SK-N-SH (cell line): ENCODE measurements around the gene ZSCAN30. TPM values are rescaled to one million over a fixed set of nuclear protein-coding genes. Genes with fewer than 3 reads are reported as not detected.

Experiments used
- CTCF ChIA-PET: fragments of 300-600, 350-600 bp; formaldehyde crosslinking; extraction: SDS; loops from one replicate; lab custom pipeline; 2021; lab: Yijun Ruan, JAX
- POLR2A ChIA-PET: fragments of 350-600 bp; sonication (Branson Sonifier 250); formaldehyde crosslinking; extraction: SDS; loops from one replicate; lab custom pipeline; 2020; ENCODE audit warnings: antibody characterized with exemption, inconsistent platforms; lab: Yijun Ruan, JAX
- DNase-seq: peaks from one replicate; pipeline ENCODE4 v3.0.0; 2012
- H2AFZ ChIP-seq: fragments of 200-600 bp; sonication (generic); 2 replicates; pipeline ENCODE4 v1.8.1; 2016; ENCODE audit warnings: antibody characterized with exemption, mild to moderate bottlenecking, low read depth
- H3F3A ChIP-seq: fragments of 200-600 bp; sonication (generic); replicated peaks from 2 replicates; pipeline ENCODE3; 2016; ENCODE audit warnings: antibody characterized with exemption, mild to moderate bottlenecking; ENCODE audit not compliant: insufficient read depth
- H3K27ac ChIP-seq, 2 experiments: fragments of 200-500 bp in 1 of 2; fragments of 200-600 bp in 1 of 2; sonication (Bioruptor generic) in 1 of 2; sonication (generic), shearing (Covaris generic) in 1 of 2; 2 replicates each; pipeline versions ENCODE4 v1.5.1 to v1.6.1; 2014 to 2016; ENCODE audit warnings: low read depth in 2 of 2, inconsistent platforms in 1 of 2, low read length in 1 of 2, mild to moderate bottlenecking in 1 of 2, mixed read lengths in 1 of 2
- H3K27me3 ChIP-seq: fragments of 200-600 bp; sonication (generic), shearing (Covaris generic); 2 replicates; pipeline ENCODE4 v1.6.1; 2016; ENCODE audit warnings: mixed run types; ENCODE audit not compliant: insufficient read depth
- H3K36me3 ChIP-seq, 2 experiments: fragments of 200-500 bp in 1 of 2; fragments of 200-600 bp in 1 of 2; sonication (Bioruptor generic) in 1 of 2; sonication (generic) in 1 of 2; replicated peaks in 1 of 2; 2 replicates each; pipeline versions ENCODE3 to v1.5.1; 2014 to 2016; ENCODE audit warnings: low read length in 1 of 2, mild to moderate bottlenecking in 1 of 2; ENCODE audit not compliant: insufficient read depth in 2 of 2, control insufficient read depth in 1 of 2
- H3K4me1 ChIP-seq, 2 experiments: fragments of 200-500 bp in 1 of 2; fragments of 200-600 bp in 1 of 2; sonication (Bioruptor generic) in 1 of 2; sonication (generic), shearing (Covaris generic) in 1 of 2; 2 replicates each; pipeline versions ENCODE4 v1.5.1 to v1.6.1; 2014 to 2016; ENCODE audit warnings: low read depth in 1 of 2, low read length in 1 of 2, mixed run types in 1 of 2; ENCODE audit not compliant: insufficient read depth in 2 of 2, control insufficient read depth in 1 of 2
- H3K4me2 ChIP-seq: fragments of 200-600 bp; sonication (generic), shearing (Covaris generic); 2 replicates; pipeline ENCODE4 v1.6.1; 2017; ENCODE audit warnings: mixed run types
- H3K4me3 ChIP-seq, 2 experiments: fragments of 200-500 bp in 1 of 2; fragments of 200-600 bp in 1 of 2; sonication (Bioruptor generic) in 1 of 2; sonication (generic), shearing (Covaris generic) in 1 of 2; 2 replicates each; pipeline versions ENCODE4 v1.5.1 to v1.8.1; 2014 to 2016; ENCODE audit warnings: low read depth in 2 of 2, inconsistent platforms in 1 of 2, low read length in 1 of 2, mild to moderate bottlenecking in 1 of 2, mixed read lengths in 1 of 2, moderate library complexity in 1 of 2
- H3K79me2 ChIP-seq: fragments of 200-600 bp; sonication (generic); 2 replicates; pipeline ENCODE4 v1.8.1; 2017; ENCODE audit warnings: mild to moderate bottlenecking; ENCODE audit not compliant: insufficient read depth
- H3K9ac ChIP-seq: fragments of 200-600 bp; sonication (generic); 2 replicates; pipeline ENCODE4 v1.6.1; 2017; ENCODE audit warnings: mixed run types
- H3K9me2 ChIP-seq: fragments of 200-600 bp; sonication (generic); 2 replicates; pipeline ENCODE4 v1.6.1; 2017; ENCODE audit warnings: mixed run types
- H3K9me3 ChIP-seq: fragments of 200-600 bp; sonication (generic); 2 replicates; pipeline ENCODE4 v1.6.1; 2017; ENCODE audit warnings: mixed run types, mild to moderate bottlenecking, moderate library complexity
- H4K20me1 ChIP-seq: fragments of 200-600 bp; sonication (generic); 2 replicates; pipeline ENCODE4 v1.6.1; 2017; ENCODE audit warnings: mild to moderate bottlenecking, mixed run types; ENCODE audit not compliant: insufficient read depth
- CHD2 ChIP-seq: fragments of 150-350 bp; IDR thresholded peaks from 2 replicates; pipeline ENCODE4 v1.6.1; 2018; ENCODE audit warnings: low read length; ENCODE audit not compliant: partially characterized antibody
- ELF1 ChIP-seq: IDR thresholded peaks from 2 replicates; pipeline ENCODE4 v1.4.0; 2012
- EP300 ChIP-seq, 2 experiments: IDR thresholded peaks; 2 replicates each; pipeline versions ENCODE4 v1.4.0 to v1.6.1; 2012; ENCODE audit warnings: borderline replicate concordance in 1 of 2, low read depth in 1 of 2, low read length in 1 of 2
- EZH2phosphoT487 ChIP-seq: fragments of 200-600 bp; sonication (generic); IDR thresholded peaks from 2 replicates; pipeline ENCODE4 v1.6.1; 2017; ENCODE audit warnings: low read depth, mixed run types, mild to moderate bottlenecking, antibody characterized with exemption, moderate library complexity, borderline replicate concordance
- FOSL2 ChIP-seq: IDR thresholded peaks from 2 replicates; pipeline ENCODE4 v1.4.0; 2012; ENCODE audit warnings: low read depth, mild to moderate bottlenecking, moderate library complexity, borderline replicate concordance
- GATA2 ChIP-seq: sonication (generic); formaldehyde crosslinking; IDR thresholded peaks from 2 replicates; pipeline ENCODE4 v1.5.0; 2020; ENCODE audit warnings: mild to moderate bottlenecking, missing genetic modification reagents
- JUND ChIP-seq: IDR thresholded peaks from 2 replicates; pipeline ENCODE4 v1.4.0; 2012
- MEF2A ChIP-seq: IDR thresholded peaks from 2 replicates; pipeline ENCODE4 v1.4.0; 2012; ENCODE audit warnings: low read depth, borderline replicate concordance
- MXI1 ChIP-seq: IDR thresholded peaks from 2 replicates; pipeline ENCODE4 v1.6.1; 2012; ENCODE audit warnings: mild to moderate bottlenecking, low read depth, low read length, improper control_type of control experiment
- TEAD4 ChIP-seq: IDR thresholded peaks from 2 replicates; pipeline ENCODE4 v1.4.0; 2012; ENCODE audit warnings: mild to moderate bottlenecking, borderline replicate concordance; ENCODE audit not compliant: insufficient read depth
- USF2 ChIP-seq: fragments of 150-350 bp; IDR thresholded peaks from 2 replicates; pipeline ENCODE4 v1.6.1; 2017; ENCODE audit warnings: antibody characterized with exemption, low read length, low read depth, borderline replicate concordance
- ZBTB33 ChIP-seq: IDR thresholded peaks from 2 replicates; pipeline ENCODE4 v1.4.0; 2012; ENCODE audit warnings: low read depth, borderline replicate concordance
- WGBS: methylation state at CpG from one replicate; pipeline ENCODE4 v1.1.6; 2017; ENCODE audit warnings: low lambda C conversion rate; 5-methylcytosine and 5-hydroxymethylcytosine counted together
- polyA plus RNA-seq, 3 experiments: library from polyadenylated mRNA; depleted of rRNA; stranded (reverse); fragments of >200 nt; gene quantifications; 2 replicates each; pipeline ENCODE4 v1.2.3, GENCODE V29; 2012
- TF ChIP-seq, protein P1 (sequence below): IDR thresholded peaks from 2 replicates; pipeline ENCODE4 v1.4.0; 2012; ENCODE audit warnings: low read depth, borderline replicate concordance
- TF ChIP-seq, protein P2 (sequence below): IDR thresholded peaks from 2 replicates; pipeline ENCODE4; 2012
- TF ChIP-seq, protein P3 (sequence below): fragments of 150-350 bp; IDR thresholded peaks from 2 replicates; pipeline ENCODE4 v1.6.1; 2016; ENCODE audit warnings: mild to moderate bottlenecking, low read depth, low read length

The ZSCAN30 gene
- polyA plus RNA-seq, 1 of the 3 experiments (the other 2 are of a cell fraction) = 5.9 TPM

DNA sequence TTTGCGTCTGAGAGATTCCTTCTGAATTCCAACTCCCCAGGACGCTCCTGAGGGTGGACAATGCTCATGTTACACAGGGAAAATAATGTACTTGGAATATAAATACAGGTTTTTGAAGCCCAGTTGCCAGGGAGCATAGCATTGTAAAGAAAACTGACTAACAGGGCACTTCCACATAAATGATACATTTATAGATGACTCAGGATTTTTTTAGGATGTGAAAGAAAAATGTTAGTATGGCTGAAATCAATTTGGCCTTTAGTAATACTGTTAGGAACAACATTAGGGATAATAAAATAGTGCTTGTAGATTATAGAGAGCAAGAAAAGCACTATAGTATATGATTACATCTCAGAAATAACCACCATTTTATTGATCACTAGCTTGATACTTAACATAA is 25.6 kb downstream of the ZSCAN30 start:
- CTCF ChIA-PET = no interaction called here
- no peaks in the 10 kb centered on the region for H3K9me3 ChIP-seq
- no peak overlapping the region for H3K4me2 ChIP-seq
- no peak for DNase-seq
- peaks cover 14 to 21% of the 10 kb centered on the region in 2 experiments for H3K36me3 ChIP-seq
- no peaks in the 10 kb centered on the region for H4K20me1 ChIP-seq
- H3F3A ChIP-seq = no peaks in the 10 kb centered on the region
- H2AFZ ChIP-seq = no peak overlapping the region
- no peak overlapping the region for H3K4me3 ChIP-seq
- no peak overlapping the region for H3K27ac ChIP-seq
- POLR2A ChIA-PET = no interaction called here
- no peak overlapping the region for H3K9ac ChIP-seq
- 83% methylated on average over 2 of the region's 2 CpGs for WGBS
- H3K9me2 ChIP-seq = no peaks in the 10 kb centered on the region
- H3K4me1 ChIP-seq = no peaks in the 10 kb centered on the region; a peak in 1 of 4 replicates
- no peaks in the 10 kb centered on the region for H3K79me2 ChIP-seq
- no peaks in the 10 kb centered on the region for H3K27me3 ChIP-seq
- TF ChIP-seq MEF2A (no peak), EZH2phosphoT487 (no peak), CHD2 (no peak), ELF1 (no peak), FOSL2 (no peak), TEAD4 (no peak), GATA2 (CRISPR knock-in tag) (no peak), JUND (no peak), EP300 (IDR thresholded peaks at IDR 0.05; ENCODE audit: borderline replicate concordance in 1 of 2, low read depth in 1 of 2, low read length in 1 of 2) (no peak), ZBTB33 (no peak), MXI1 (no peak), USF2 (no peak)
- TF ChIP-seq, protein P1, sequence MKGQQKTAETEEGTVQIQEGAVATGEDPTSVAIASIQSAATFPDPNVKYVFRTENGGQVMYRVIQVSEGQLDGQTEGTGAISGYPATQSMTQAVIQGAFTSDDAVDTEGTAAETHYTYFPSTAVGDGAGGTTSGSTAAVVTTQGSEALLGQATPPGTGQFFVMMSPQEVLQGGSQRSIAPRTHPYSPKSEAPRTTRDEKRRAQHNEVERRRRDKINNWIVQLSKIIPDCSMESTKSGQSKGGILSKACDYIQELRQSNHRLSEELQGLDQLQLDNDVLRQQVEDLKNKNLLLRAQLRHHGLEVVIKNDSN = no peak
- TF ChIP-seq, protein P2, sequence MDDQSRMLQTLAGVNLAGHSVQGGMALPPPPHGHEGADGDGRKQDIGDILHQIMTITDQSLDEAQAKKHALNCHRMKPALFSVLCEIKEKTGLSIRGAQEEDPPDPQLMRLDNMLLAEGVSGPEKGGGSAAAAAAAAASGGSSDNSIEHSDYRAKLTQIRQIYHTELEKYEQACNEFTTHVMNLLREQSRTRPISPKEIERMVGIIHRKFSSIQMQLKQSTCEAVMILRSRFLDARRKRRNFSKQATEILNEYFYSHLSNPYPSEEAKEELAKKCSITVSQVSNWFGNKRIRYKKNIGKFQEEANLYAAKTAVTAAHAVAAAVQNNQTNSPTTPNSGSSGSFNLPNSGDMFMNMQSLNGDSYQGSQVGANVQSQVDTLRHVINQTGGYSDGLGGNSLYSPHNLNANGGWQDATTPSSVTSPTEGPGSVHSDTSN = no peak
- TF ChIP-seq, protein P3, sequence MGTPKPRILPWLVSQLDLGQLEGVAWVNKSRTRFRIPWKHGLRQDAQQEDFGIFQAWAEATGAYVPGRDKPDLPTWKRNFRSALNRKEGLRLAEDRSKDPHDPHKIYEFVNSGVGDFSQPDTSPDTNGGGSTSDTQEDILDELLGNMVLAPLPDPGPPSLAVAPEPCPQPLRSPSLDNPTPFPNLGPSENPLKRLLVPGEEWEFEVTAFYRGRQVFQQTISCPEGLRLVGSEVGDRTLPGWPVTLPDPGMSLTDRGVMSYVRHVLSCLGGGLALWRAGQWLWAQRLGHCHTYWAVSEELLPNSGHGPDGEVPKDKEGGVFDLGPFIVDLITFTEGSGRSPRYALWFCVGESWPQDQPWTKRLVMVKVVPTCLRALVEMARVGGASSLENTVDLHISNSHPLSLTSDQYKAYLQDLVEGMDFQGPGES = no peak
